ENCODE data around the gene RAD54L.

- TF ChIP-seq POLR2AphosphoS5 (IDR thresholded peaks at IDR 0.05; ENCODE audit: low read depth, low read length), result no peak
- no peak for TF ChIP-seq TCF7L2 (IDR thresholded peaks at IDR 0.05; ENCODE audit: borderline replicate concordance, extremely low read depth, insufficient read depth, insufficient read length)
- no peak for TF ChIP-seq YY1 (IDR thresholded peaks at IDR 0.05; ENCODE audit: extremely low read depth, insufficient replicate concordance, low read depth, low read length)
- no peak for TF ChIP-seq RAD21 (IDR thresholded peaks at IDR 0.05; ENCODE audit: low read depth)
- no peak for TF ChIP-seq CTCF (IDR thresholded peaks at IDR 0.05 in 2 of 3, conservative IDR thresholded peaks at IDR 0.05 in 1 of 3; ENCODE audit: borderline replicate concordance in 1 of 3, insufficient read depth in 1 of 3, low read depth in 2 of 3, low read length in 2 of 3)
- no peak for TF ChIP-seq ZNF274 (IDR thresholded peaks at IDR 0.05; ENCODE audit: low read depth, low read length)
- no peak for TF ChIP-seq SIN3A (IDR thresholded peaks at IDR 0.05; ENCODE audit: low read depth)
- TF ChIP-seq CEBPB (IDR thresholded peaks at IDR 0.05; ENCODE audit: low read depth), result no peak
- TF ChIP-seq SP1 (IDR thresholded peaks at IDR 0.05; ENCODE audit: low read depth), result no peak
Measured at GRCh38 chr1:46205791-46206190, 41.8 kb upstream of the RAD54L start.

Measured in HCT116 (cell line).